Measurements from ENCODE around the gene INSM1. TPM values are rescaled to one million over a fixed set of nuclear protein-coding genes. Genes with fewer than 3 reads are reported as not detected.
"Not testable (repeated sequence)": the region's sequence is repeated elsewhere in the genome, so short reads cannot be mapped to it uniquely, and the experiment has no call there.

INSM1 gene
- total RNA-seq, 4 donors from 2014 or later, result not detected

DNA sequence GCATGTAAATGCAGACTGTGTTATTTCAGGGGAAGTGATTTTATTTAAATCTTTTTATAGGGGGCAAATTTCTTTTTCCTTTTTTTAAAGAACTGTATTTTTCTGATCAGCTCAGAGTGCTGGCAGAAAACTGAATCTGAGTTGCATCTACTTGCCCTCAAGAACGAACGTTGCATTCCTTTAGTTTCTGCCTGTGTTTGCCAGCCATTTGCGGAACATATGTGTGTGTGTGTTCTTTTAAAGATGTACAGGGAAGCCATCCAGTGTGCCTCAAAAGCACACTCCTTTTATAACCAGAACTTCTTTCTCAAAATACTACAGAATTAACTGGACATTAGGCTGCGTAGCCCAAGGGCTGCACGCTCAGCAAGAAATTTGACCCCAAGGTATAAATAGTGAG lies 25.8 kb upstream of the INSM1 start:
- TF ChIP-seq, protein P1, sequence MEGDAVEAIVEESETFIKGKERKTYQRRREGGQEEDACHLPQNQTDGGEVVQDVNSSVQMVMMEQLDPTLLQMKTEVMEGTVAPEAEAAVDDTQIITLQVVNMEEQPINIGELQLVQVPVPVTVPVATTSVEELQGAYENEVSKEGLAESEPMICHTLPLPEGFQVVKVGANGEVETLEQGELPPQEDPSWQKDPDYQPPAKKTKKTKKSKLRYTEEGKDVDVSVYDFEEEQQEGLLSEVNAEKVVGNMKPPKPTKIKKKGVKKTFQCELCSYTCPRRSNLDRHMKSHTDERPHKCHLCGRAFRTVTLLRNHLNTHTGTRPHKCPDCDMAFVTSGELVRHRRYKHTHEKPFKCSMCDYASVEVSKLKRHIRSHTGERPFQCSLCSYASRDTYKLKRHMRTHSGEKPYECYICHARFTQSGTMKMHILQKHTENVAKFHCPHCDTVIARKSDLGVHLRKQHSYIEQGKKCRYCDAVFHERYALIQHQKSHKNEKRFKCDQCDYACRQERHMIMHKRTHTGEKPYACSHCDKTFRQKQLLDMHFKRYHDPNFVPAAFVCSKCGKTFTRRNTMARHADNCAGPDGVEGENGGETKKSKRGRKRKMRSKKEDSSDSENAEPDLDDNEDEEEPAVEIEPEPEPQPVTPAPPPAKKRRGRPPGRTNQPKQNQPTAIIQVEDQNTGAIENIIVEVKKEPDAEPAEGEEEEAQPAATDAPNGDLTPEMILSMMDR (IDR thresholded peaks at IDR 0.05 in 4 of 5, conservative IDR thresholded peaks at IDR 0.05 in 1 of 5), result no peak
- no peak for TF ChIP-seq POLR2A (IDR thresholded peaks at IDR 0.05)
- intact Hi-C loops (cut with DNase I; ENCODE audit: low total_unique reads), result no loop called here
- no peak overlapping the region for H3K27ac ChIP-seq
- H3K4me3 ChIP-seq, result no peak overlapping the region
- H3K36me3 ChIP-seq, result peaks cover 0 to 6% of the 10 kb centered on the region in 2 donors
- in situ Hi-C loops (cut with MboI; ENCODE audit: low sequenced_read_pairs in 4 of 4), result no loop called here
- no peaks in the 10 kb centered on the region for H3K27me3 ChIP-seq
- DNase-seq (no peak), ATAC-seq (no peak)
- no peaks in the 10 kb centered on the region for H3K9me3 ChIP-seq
- no peaks in the 10 kb centered on the region for H3K4me1 ChIP-seq

DNA sequence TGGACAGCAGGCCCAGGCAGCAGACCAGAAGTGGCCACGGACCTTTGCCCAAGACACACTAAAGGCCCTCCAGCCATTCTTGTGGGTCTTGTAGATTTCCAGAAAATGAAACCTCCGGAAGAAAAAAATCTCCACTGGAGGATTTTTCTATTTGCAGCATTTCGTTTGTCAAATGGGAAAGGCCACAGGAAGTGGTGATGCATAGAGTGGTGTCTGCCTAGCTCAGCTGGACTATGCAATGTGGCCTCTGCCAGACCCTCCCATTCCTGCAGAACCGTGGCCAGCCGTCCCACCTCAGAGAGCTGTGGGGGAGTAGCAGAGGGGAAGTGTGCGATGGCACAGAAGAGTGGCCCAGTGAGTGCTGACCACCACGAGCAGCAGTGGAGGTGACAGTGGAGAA lies 24.0 kb upstream of the INSM1 start:
- H3K4me1 ChIP-seq, result no peaks in the 10 kb centered on the region
- in situ Hi-C loops (cut with MboI; ENCODE audit: low sequenced_read_pairs in 4 of 4), result no loop called here
- no peak for DNase-seq
- H3K27me3 ChIP-seq, result no peaks in the 10 kb centered on the region
- H3K9me3 ChIP-seq, result no peaks in the 10 kb centered on the region
- TF ChIP-seq, protein P1 (IDR thresholded peaks at IDR 0.05 in 4 of 5, conservative IDR thresholded peaks at IDR 0.05 in 1 of 5), result no peak
- no peak for TF ChIP-seq POLR2A (IDR thresholded peaks at IDR 0.05)
- H3K4me3 ChIP-seq, result no peak overlapping the region
- no peak for ATAC-seq
- intact Hi-C loops (cut with DNase I; ENCODE audit: low total_unique reads), result no loop called here
- H3K36me3 ChIP-seq, result peaks cover 0 to 6% of the 10 kb centered on the region in 2 donors
- H3K27ac ChIP-seq, result no peak overlapping the region

DNA sequence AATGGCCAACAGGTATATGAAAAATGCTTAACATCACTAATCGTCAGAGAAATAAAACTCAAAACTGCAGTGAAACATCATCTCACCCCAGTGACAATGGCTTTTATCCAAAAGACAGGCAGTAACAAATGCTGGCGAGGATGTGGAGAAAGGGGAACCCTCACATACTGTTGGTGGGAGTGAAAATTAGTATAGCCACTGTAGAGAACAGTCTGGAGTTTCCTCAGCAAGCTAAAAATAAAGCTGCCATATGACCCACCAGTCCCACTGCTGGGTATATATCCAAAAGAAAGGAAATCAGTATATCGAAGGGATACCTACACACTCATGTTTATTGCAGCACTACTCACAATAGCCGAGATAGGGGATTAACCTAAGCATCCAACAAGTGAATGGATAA lies 23.4 kb upstream of the INSM1 start:
- H3K4me1 ChIP-seq, result no peaks in the 10 kb centered on the region
- H3K36me3 ChIP-seq, result peaks cover 0 to 6% of the 10 kb centered on the region in 2 donors
- ATAC-seq, result no peak
- in situ Hi-C loops (cut with MboI; ENCODE audit: low sequenced_read_pairs in 4 of 4) (no loop called here), intact Hi-C loops (cut with DNase I; ENCODE audit: low total_unique reads) (no loop called here)
- TF ChIP-seq, protein P1 (IDR thresholded peaks at IDR 0.05 in 4 of 5, conservative IDR thresholded peaks at IDR 0.05 in 1 of 5), result no peak
- no peak for TF ChIP-seq POLR2A (IDR thresholded peaks at IDR 0.05)
- no peak for DNase-seq
- no peak overlapping the region for H3K4me3 ChIP-seq
- no peak overlapping the region for H3K27ac ChIP-seq
- no peaks in the 10 kb centered on the region for H3K9me3 ChIP-seq
- no peaks in the 10 kb centered on the region for H3K27me3 ChIP-seq

DNA sequence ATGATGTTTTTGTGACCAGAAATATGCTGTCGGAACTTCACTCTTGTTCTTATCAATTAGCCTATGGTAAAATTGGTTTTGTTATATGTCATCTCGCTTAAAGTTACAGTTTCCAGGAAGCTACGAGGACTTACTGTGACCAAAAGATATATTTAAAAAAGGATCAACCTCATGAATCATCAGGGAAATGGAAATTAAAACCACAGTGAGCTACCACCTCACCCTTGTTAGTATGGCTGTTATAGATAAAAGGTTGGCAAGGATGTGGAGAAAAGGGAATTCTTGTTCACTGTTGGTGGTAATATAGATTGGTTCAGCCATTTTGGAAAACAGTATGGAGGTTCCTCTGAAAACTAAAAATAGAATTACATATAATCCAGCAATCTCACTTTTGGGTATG lies 14.3 kb upstream of the INSM1 start:
- no peaks in the 10 kb centered on the region for H3K27me3 ChIP-seq
- H3K9me3 ChIP-seq, result no peaks in the 10 kb centered on the region
- no peaks in the 10 kb centered on the region for H3K36me3 ChIP-seq
- in situ Hi-C loops (cut with MboI; ENCODE audit: low sequenced_read_pairs in 4 of 4), result no loop called here
- no peak overlapping the region for H3K27ac ChIP-seq
- no peaks in the 10 kb centered on the region for H3K4me1 ChIP-seq
- no peak for TF ChIP-seq POLR2A (IDR thresholded peaks at IDR 0.05)
- TF ChIP-seq, protein P1 (IDR thresholded peaks at IDR 0.05 in 4 of 5, conservative IDR thresholded peaks at IDR 0.05 in 1 of 5), result no peak
- no peak overlapping the region for H3K4me3 ChIP-seq
- intact Hi-C loops (cut with DNase I; ENCODE audit: low total_unique reads), result no loop called here
- ATAC-seq (no peak), DNase-seq (no peak)

DNA sequence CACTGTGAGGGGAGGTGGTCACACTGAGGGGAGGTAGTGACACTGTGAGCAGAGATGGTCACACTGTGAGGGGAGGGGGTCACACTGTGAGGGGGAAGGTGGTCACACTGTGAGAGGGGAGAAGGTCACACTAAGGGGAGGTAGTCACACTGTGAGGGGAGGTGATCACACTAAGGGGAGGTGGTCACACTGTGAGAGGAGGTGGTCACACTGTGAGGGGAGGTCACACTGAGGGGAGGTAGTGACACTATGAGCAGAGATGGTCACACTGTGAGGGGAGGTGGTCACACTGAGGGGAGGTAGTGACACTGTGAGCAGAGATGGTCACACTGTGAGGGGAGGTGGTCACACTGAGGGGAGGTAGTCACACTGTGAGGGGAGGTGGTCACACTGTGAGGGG lies 12.4 kb upstream of the INSM1 start:
- in situ Hi-C loops (cut with MboI; ENCODE audit: low sequenced_read_pairs in 4 of 4); intact Hi-C loops (cut with DNase I; ENCODE audit: low total_unique reads); ATAC-seq: not testable (repeated sequence)

More for the DNA sequence above, 12.4 kb upstream of the INSM1 start:
- H3K27ac ChIP-seq, DNase-seq, H3K4me3 ChIP-seq, H3K36me3 ChIP-seq, H3K27me3 ChIP-seq, H3K9me3 ChIP-seq, H3K4me1 ChIP-seq: not testable (repeated sequence)

Data from gastrocnemius medialis (tissue), 4 donors.